NCI-H1105 (cell line): Measurements from ENCODE around the gene PRDM16.

Experiments used
- DNase-seq: peaks from one replicate; lab custom pipeline; 2025; lab: John Stamatoyannopoulos, UW

Gene PRDM16

GRCh38 chr1:3141129-3141528 is 72.1 kb downstream of the PRDM16 start:
- DNase-seq, result no peak

GRCh38 chr1:3141836-3142235 is 72.8 kb downstream of the PRDM16 start:
- no peak for DNase-seq

- no peak for DNase-seq
Measured at GRCh38 chr1:3142236-3142635, 73.2 kb downstream of the PRDM16 start.

GRCh38 chr1:3142751-3143150 is 73.7 kb downstream of the PRDM16 start:
- no peak for DNase-seq

GRCh38 chr1:3145532-3146325 is 76.7 kb downstream of the PRDM16 start:
- DNase-seq, result no peak

- no peak for DNase-seq
Measured at GRCh38 chr1:3146458-3146857, 77.5 kb downstream of the PRDM16 start.

GRCh38 chr1:3146907-3147306 is 77.9 kb downstream of the PRDM16 start:
- DNase-seq, result no peak

GRCh38 chr1:3148171-3148570 is 79.2 kb downstream of the PRDM16 start:
- no peak for DNase-seq

GRCh38 chr1:3149277-3149676 is 80.3 kb downstream of the PRDM16 start:
- DNase-seq, result no peak

- no peak for DNase-seq
Measured at GRCh38 chr1:3151456-3151855, 82.5 kb downstream of the PRDM16 start.

GRCh38 chr1:3152143-3152542 is 83.1 kb downstream of the PRDM16 start:
- DNase-seq, result no peak

- no peak for DNase-seq
Measured at GRCh38 chr1:3153197-3153596, 84.2 kb downstream of the PRDM16 start.

GRCh38 chr1:3153902-3154795 is 85.1 kb downstream of the PRDM16 start:
- no peak for DNase-seq

- no peak for DNase-seq
Measured at GRCh38 chr1:3155056-3155925, 86.3 kb downstream of the PRDM16 start.

- no peak for DNase-seq
Measured at GRCh38 chr1:3155926-3156220, 86.9 kb downstream of the PRDM16 start.

GRCh38 chr1:3156936-3157335 is 87.9 kb downstream of the PRDM16 start:
- no peak for DNase-seq

- no peak for DNase-seq
Measured at GRCh38 chr1:3158347-3158746, 89.3 kb downstream of the PRDM16 start.

- no peak for DNase-seq
Measured at GRCh38 chr1:3159121-3159520, 90.1 kb downstream of the PRDM16 start.

GRCh38 chr1:3159996-3160395 is 91.0 kb downstream of the PRDM16 start:
- DNase-seq, result no peak

GRCh38 chr1:3160647-3161145 is 91.7 kb downstream of the PRDM16 start:
- no peak for DNase-seq

GRCh38 chr1:3161176-3161840 is 92.3 kb downstream of the PRDM16 start:
- DNase-seq, result no peak
